Measurements from ENCODE around the gene FNTB. TPM values are rescaled to one million over a fixed set of nuclear protein-coding genes. Genes with fewer than 3 reads are reported as not detected.
A peak's percentile ranks its signal among the peaks of the same experiment; 100 is the strongest.

FNTB gene
- 18.1 TPM for total RNA-seq
- long read RNA-seq, transcript FNTB-208 (3 exons, 530 nt), result minor isoform, 5 of 49 reads
- long read RNA-seq, transcript FNTB-201 (12 exons, 2,834 nt), result major isoform, 31 of 49 reads
- long read RNA-seq, partial matches to known transcripts, result 5 of 49 reads
- long read RNA-seq, other reads (novel, unspliced or antisense), result 8 of 49 reads

- intact Hi-C loops (cut with micrococcal nuclease), result no loop called here
- ATAC-seq, result peak; percentile 98
These were observed at the start of gene FNTB for GRCh38 chr14:64986648-64987437. TSS of gene FNTB (plus strand) at chr14:64986895. CDS start at chr14:64986954, 59 bp downstream.

GRCh38 chr14:64937171-64937820 lies 49.4 kb upstream of the FNTB start:
- peak; percentile 46 for DNase-seq
- peak; percentile 85 for ATAC-seq
- intact Hi-C loops (cut with micrococcal nuclease), result no loop called here

More at GRCh38 chr14:64986648-64987437, at the start of gene FNTB:
- peak; percentile 98 for DNase-seq

GRCh38 chr14:64937821-64938193 lies 48.9 kb upstream of the FNTB start:
- intact Hi-C loops (cut with micrococcal nuclease), result no loop called here
- DNase-seq (no peak), ATAC-seq (peak; percentile 39)

GRCh38 chr14:64938972-64939816 lies 47.5 kb upstream of the FNTB start:
- intact Hi-C loops (cut with micrococcal nuclease), result no loop called here
- DNase-seq (no peak), ATAC-seq (no peak)

GRCh38 chr14:64939817-64940190 lies 46.9 kb upstream of the FNTB start:
- no peak for DNase-seq
- no peak for ATAC-seq
- intact Hi-C loops (cut with micrococcal nuclease), result no loop called here

- DNase-seq (no peak), ATAC-seq (no peak)
- intact Hi-C loops (cut with micrococcal nuclease), result no loop called here
These were observed 46.3 kb upstream of the FNTB start for GRCh38 chr14:64940336-64940910.

GRCh38 chr14:64942531-64943111 lies 44.1 kb upstream of the FNTB start, which contains the start of gene GPX2:
TSS of gene GPX2 (minus strand) at chr14:64942745. CDS start at chr14:64942726, 19 bp downstream.
- intact Hi-C loops (cut with micrococcal nuclease), result no loop called here
- no peak for ATAC-seq
- DNase-seq, result no peak

GRCh38 chr14:64943556-64943955 lies 43.1 kb upstream of the FNTB start:
- intact Hi-C loops (cut with micrococcal nuclease), result no loop called here
- no peak for DNase-seq
- ATAC-seq, result no peak

GRCh38 chr14:64944041-64944440 lies 42.7 kb upstream of the FNTB start:
- no peak for DNase-seq
- ATAC-seq, result peak; percentile 7
- intact Hi-C loops (cut with micrococcal nuclease), result no loop called here

GRCh38 chr14:64944861-64945260 lies 41.8 kb upstream of the FNTB start:
- intact Hi-C loops (cut with micrococcal nuclease), result no loop called here
- DNase-seq (no peak), ATAC-seq (no peak)

GRCh38 chr14:64945431-64946178 lies 41.1 kb upstream of the FNTB start:
- DNase-seq (no peak), ATAC-seq (no peak)
- intact Hi-C loops (cut with micrococcal nuclease), result no loop called here

GRCh38 chr14:64946310-64947045 lies 40.2 kb upstream of the FNTB start:
- DNase-seq, result no peak

GRCh38 chr14:64947710-64948611 lies 38.7 kb upstream of the FNTB start:
- intact Hi-C loops (cut with micrococcal nuclease), result no loop called here
- peak; percentile 74 for DNase-seq
- ATAC-seq, result peak; percentile 29

More at GRCh38 chr14:64946310-64947045, 40.2 kb upstream of the FNTB start:
- ATAC-seq, result no peak
- intact Hi-C loops (cut with micrococcal nuclease), result no loop called here

GRCh38 chr14:64948612-64949210 lies 38.0 kb upstream of the FNTB start:
- intact Hi-C loops (cut with micrococcal nuclease), result no loop called here
- no peak for ATAC-seq

GRCh38 chr14:64950889-64951288 lies 35.8 kb upstream of the FNTB start:
- DNase-seq (peak; percentile 70), ATAC-seq (peak; percentile 87)
- intact Hi-C loops (cut with micrococcal nuclease), result no loop called here

More at GRCh38 chr14:64948612-64949210, 38.0 kb upstream of the FNTB start:
- DNase-seq, result no peak

- ATAC-seq, result no peak
- no peak for DNase-seq
- intact Hi-C loops (cut with micrococcal nuclease), result no loop called here
These were observed 35.4 kb upstream of the FNTB start for GRCh38 chr14:64951291-64951690.

Data from left ventricle myocardium superior (tissue), 1 donor.